Stimulated activated memory B cell treated with anti-CD40 and anti-IgM and Interleukin-4, amounts not matched to agents 10 μg/mL and 1 μg/mL and 100 μg/mL, for 72 hours (primary cell): Measurements from ENCODE around the gene THEM4.

Experiments
- ATAC-seq: fragments of 150-1000 bp; cut with Tn5 transposase; 2 replicates; pipeline ENCODE4 v1.10.0; 2021
- H3K27ac Mint-ChIP-seq: one replicate; pipeline ENCODE4 v1.8.0; 2022; ENCODE audit warnings: mild to moderate bottlenecking, mixed read lengths
- H3K27me3 Mint-ChIP-seq: one replicate; pipeline ENCODE4 v1.8.0; 2022; ENCODE audit warnings: mixed read lengths
- H3K36me3 Mint-ChIP-seq: one replicate; pipeline ENCODE4 v1.8.0; 2022; ENCODE audit warnings: mixed read lengths
- H3K4me1 Mint-ChIP-seq: one replicate; pipeline ENCODE4 v1.8.0; 2022; ENCODE audit warnings: mixed read lengths
- H3K4me3 Mint-ChIP-seq: one replicate; pipeline ENCODE4 v1.8.0; 2022; ENCODE audit warnings: mild to moderate bottlenecking, moderate library complexity, mixed read lengths
- H3K9me3 Mint-ChIP-seq: one replicate; pipeline ENCODE4 v1.8.0; 2022; ENCODE audit warnings: mixed read lengths

THEM4 gene

GRCh38 chr1:151846686-151847237, 62.5 kb downstream of the THEM4 start:
- H3K9me3 Mint-ChIP-seq: no peaks in the 10 kb centered on the region
- ATAC-seq: no peak
- peaks cover 23% of the 10 kb centered on the region for H3K36me3 Mint-ChIP-seq
- peaks cover 26% of the 10 kb centered on the region for H3K27me3 Mint-ChIP-seq
- H3K27ac Mint-ChIP-seq: no peak overlapping the region
- peaks cover 14% of the 10 kb centered on the region for H3K4me1 Mint-ChIP-seq
- H3K4me3 Mint-ChIP-seq: no peak overlapping the region

- Mint-ChIP-seq H3K27me3 (peaks cover 19% of the 10 kb centered on the region), H3K27ac (no peak overlapping the region), H3K36me3 (peaks cover 23% of the 10 kb centered on the region), H3K4me3 (no peak overlapping the region), H3K4me1 (peaks cover 14% of the 10 kb centered on the region), H3K9me3 (no peaks in the 10 kb centered on the region)
- peak; percentile 66 for ATAC-seq
These were observed 63.2 kb downstream of the THEM4 start for GRCh38 chr1:151846062-151846568.

GRCh38 chr1:151843398-151843797, 65.9 kb downstream of the THEM4 start:
- H3K36me3 Mint-ChIP-seq: peaks cover 18% of the 10 kb centered on the region
- H3K27me3 Mint-ChIP-seq: peaks cover 9% of the 10 kb centered on the region
- H3K9me3 Mint-ChIP-seq: no peaks in the 10 kb centered on the region
- no peak overlapping the region for H3K27ac Mint-ChIP-seq
- ATAC-seq: no peak
- H3K4me3 Mint-ChIP-seq: no peak overlapping the region
- H3K4me1 Mint-ChIP-seq: peaks cover 31% of the 10 kb centered on the region

- Mint-ChIP-seq H3K27ac (no peak overlapping the region), H3K4me3 (no peak overlapping the region), H3K4me1 (peaks cover 41% of the 10 kb centered on the region), H3K36me3 (peaks cover 12% of the 10 kb centered on the region), H3K27me3 (peaks cover 28% of the 10 kb centered on the region), H3K9me3 (no peaks in the 10 kb centered on the region)
- no peak for ATAC-seq
These were observed 68.2 kb downstream of the THEM4 start for GRCh38 chr1:151841141-151841540.

- Mint-ChIP-seq H3K9me3 (no peaks in the 10 kb centered on the region), H3K4me1 (peaks cover 40% of the 10 kb centered on the region), H3K27me3 (peaks cover 29% of the 10 kb centered on the region), H3K36me3 (peaks cover 8% of the 10 kb centered on the region), H3K4me3 (peak overlapping the region; percentile 73), H3K27ac (peak overlapping the region; percentile 53)
- ATAC-seq: no peak
These were observed 68.9 kb downstream of the THEM4 start for GRCh38 chr1:151840421-151840820.

GRCh38 chr1:151839457-151840403, 69.6 kb downstream of the THEM4 start, which contains the start of gene C2CD4D:
TSS of gene C2CD4D (minus strand) at chr1:151839820. CDS start at chr1:151838989, 831 bp downstream.
- H3K27ac Mint-ChIP-seq: peak within 1 kb of the TSS; percentile 53
- peak; percentile 63 for ATAC-seq
- peaks cover 40% of the 10 kb centered on the region for H3K4me1 Mint-ChIP-seq
- no peaks in the 10 kb centered on the region for H3K9me3 Mint-ChIP-seq
- H3K4me3 Mint-ChIP-seq: peak within 1 kb of the TSS; percentile 73
- H3K27me3 Mint-ChIP-seq: peaks cover 29% of the 10 kb centered on the region
- H3K36me3 Mint-ChIP-seq: peaks cover 5% of the 10 kb centered on the region

- peaks cover 40% of the 10 kb centered on the region for H3K4me1 Mint-ChIP-seq
These were observed 70.3 kb downstream of the THEM4 start for GRCh38 chr1:151839082-151839412.

GRCh38 chr1:151838222-151839081, 70.9 kb downstream of the THEM4 start:
- no peaks in the 10 kb centered on the region for H3K9me3 Mint-ChIP-seq
- peaks cover 39% of the 10 kb centered on the region for H3K4me1 Mint-ChIP-seq
- peak; percentile 59 for ATAC-seq

More at GRCh38 chr1:151839082-151839412, 70.3 kb downstream of the THEM4 start:
- no peaks in the 10 kb centered on the region for H3K9me3 Mint-ChIP-seq
- H3K27me3 Mint-ChIP-seq: peaks cover 29% of the 10 kb centered on the region
- H3K27ac Mint-ChIP-seq: peak overlapping the region; percentile 53
- no peaks in the 10 kb centered on the region for H3K36me3 Mint-ChIP-seq
- H3K4me3 Mint-ChIP-seq: peak overlapping the region; percentile 73
- ATAC-seq: no peak

GRCh38 chr1:151837884-151838221, 71.5 kb downstream of the THEM4 start:
- Mint-ChIP-seq H3K27ac (peak overlapping the region; percentile 88), H3K9me3 (no peaks in the 10 kb centered on the region), H3K4me1 (peaks cover 35% of the 10 kb centered on the region), H3K36me3 (no peaks in the 10 kb centered on the region), H3K4me3 (peak overlapping the region; percentile 84), H3K27me3 (peaks cover 29% of the 10 kb centered on the region)
- ATAC-seq: peak; percentile 2

More at GRCh38 chr1:151838222-151839081, 70.9 kb downstream of the THEM4 start:
- Mint-ChIP-seq H3K27ac (peak overlapping the region; percentile 88), H3K27me3 (peaks cover 29% of the 10 kb centered on the region), H3K4me3 (peak overlapping the region; percentile 73), H3K36me3 (no peaks in the 10 kb centered on the region)

- Mint-ChIP-seq H3K27me3 (peaks cover 32% of the 10 kb centered on the region), H3K4me3 (peak overlapping the region; percentile 84), H3K27ac (peak overlapping the region; percentile 88), H3K9me3 (no peaks in the 10 kb centered on the region), H3K36me3 (no peaks in the 10 kb centered on the region), H3K4me1 (peaks cover 35% of the 10 kb centered on the region)
- ATAC-seq: no peak
These were observed 72.1 kb downstream of the THEM4 start for GRCh38 chr1:151837197-151837596.

GRCh38 chr1:151835596-151835995, 73.7 kb downstream of the THEM4 start:
- Mint-ChIP-seq H3K27me3 (peaks cover 47% of the 10 kb centered on the region), H3K4me1 (peaks cover 40% of the 10 kb centered on the region), H3K9me3 (no peaks in the 10 kb centered on the region), H3K4me3 (no peak overlapping the region), H3K27ac (no peak overlapping the region), H3K36me3 (no peaks in the 10 kb centered on the region)
- ATAC-seq: no peak

- Mint-ChIP-seq H3K27ac (no peak overlapping the region), H3K9me3 (no peaks in the 10 kb centered on the region), H3K36me3 (no peaks in the 10 kb centered on the region), H3K4me3 (no peak overlapping the region), H3K27me3 (peaks cover 46% of the 10 kb centered on the region), H3K4me1 (peaks cover 35% of the 10 kb centered on the region)
- ATAC-seq: no peak
These were observed 75.1 kb downstream of the THEM4 start for GRCh38 chr1:151834239-151834638.

- H3K27me3 Mint-ChIP-seq: peaks cover 52% of the 10 kb centered on the region
- H3K9me3 Mint-ChIP-seq: no peaks in the 10 kb centered on the region
- H3K27ac Mint-ChIP-seq: no peak overlapping the region
- no peak for ATAC-seq
- no peak overlapping the region for H3K4me3 Mint-ChIP-seq
- H3K36me3 Mint-ChIP-seq: no peaks in the 10 kb centered on the region
- H3K4me1 Mint-ChIP-seq: peaks cover 34% of the 10 kb centered on the region
These were observed 76.0 kb downstream of the THEM4 start for GRCh38 chr1:151833172-151833900.

GRCh38 chr1:151832318-151832980, 76.9 kb downstream of the THEM4 start:
- Mint-ChIP-seq H3K9me3 (no peaks in the 10 kb centered on the region), H3K27ac (no peak overlapping the region), H3K27me3 (peaks cover 46% of the 10 kb centered on the region), H3K4me1 (peaks cover 30% of the 10 kb centered on the region), H3K4me3 (no peak overlapping the region), H3K36me3 (no peaks in the 10 kb centered on the region)
- no peak for ATAC-seq
